Measurements from ENCODE around the gene RPS6KL1.

RPS6KL1 gene

GRCh38 chr14:74871819-74872218 is 51.2 kb downstream of the RPS6KL1 start:
- Histone ChIP-seq H3K36me3 (ENCODE audit: insufficient read depth, insufficient read length, low read length) (no peaks in the 10 kb centered on the region), H3K4me1 (ENCODE audit: insufficient read depth, insufficient read length) (no peaks in the 10 kb centered on the region), H3K4me3 (ENCODE audit: insufficient read length, low read depth) (no peak overlapping the region), H3K27me3 (ENCODE audit: insufficient read depth, insufficient read length) (peaks cover under 1% of the 10 kb centered on the region), H3K9ac (ENCODE audit: insufficient read length, low read depth) (no peak overlapping the region), H3K9me3 (ENCODE audit: insufficient read depth, low read length) (no peaks in the 10 kb centered on the region)
- no peak for TF ChIP-seq ZNF274 (IDR thresholded peaks at IDR 0.05; ENCODE audit: low read depth, low read length)
- no peak for TF ChIP-seq YY1 (IDR thresholded peaks at IDR 0.05; ENCODE audit: insufficient read depth, insufficient read length)
- no peak for TF ChIP-seq SUZ12 (IDR thresholded peaks at IDR 0.05; ENCODE audit: extremely low read depth, insufficient read depth, insufficient read length)
- DNase-seq (ENCODE audit: low read depth, low spot score) = no peak

- Histone ChIP-seq H3K4me1 (ENCODE audit: insufficient read depth, insufficient read length) (no peaks in the 10 kb centered on the region), H3K9me3 (ENCODE audit: insufficient read depth, low read length) (no peaks in the 10 kb centered on the region), H3K36me3 (ENCODE audit: insufficient read depth, insufficient read length, low read length) (no peaks in the 10 kb centered on the region), H3K27me3 (ENCODE audit: insufficient read depth, insufficient read length) (peaks cover 4% of the 10 kb centered on the region), H3K9ac (ENCODE audit: insufficient read length, low read depth) (no peak overlapping the region), H3K4me3 (ENCODE audit: insufficient read length, low read depth) (no peak overlapping the region)
- no peak for TF ChIP-seq SUZ12 (IDR thresholded peaks at IDR 0.05; ENCODE audit: extremely low read depth, insufficient read depth, insufficient read length)
- TF ChIP-seq ZNF274 (IDR thresholded peaks at IDR 0.05; ENCODE audit: low read depth, low read length) = no peak
- TF ChIP-seq YY1 (IDR thresholded peaks at IDR 0.05; ENCODE audit: insufficient read depth, insufficient read length) = no peak
- no peak for DNase-seq (ENCODE audit: low read depth, low spot score)
Observed at GRCh38 chr14:74868739-74869138, 54.3 kb downstream of the RPS6KL1 start.

DNA sequence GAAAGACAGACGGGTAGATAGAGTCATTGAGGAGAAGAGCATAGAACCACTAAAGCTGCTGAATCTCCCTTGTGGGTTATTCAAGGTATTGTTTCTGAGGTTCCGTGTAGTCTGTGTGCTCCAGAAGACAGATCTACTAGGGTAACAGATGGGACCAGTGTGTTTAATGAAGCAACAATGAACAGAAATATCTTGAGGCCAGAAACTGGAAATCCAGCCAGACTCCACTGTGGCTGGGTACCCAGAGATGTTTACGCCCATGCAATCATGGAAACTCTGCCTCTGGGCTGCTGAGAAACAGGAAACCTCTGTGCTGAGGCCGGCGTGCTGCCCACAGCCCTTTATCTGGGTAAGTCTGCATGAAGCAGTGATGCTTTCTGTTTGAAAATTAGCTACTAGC is 55.4 kb downstream of the RPS6KL1 start:
- DNase-seq (ENCODE audit: low read depth, low spot score) = no peak
- no peaks in the 10 kb centered on the region for H3K36me3 ChIP-seq (ENCODE audit: insufficient read depth, insufficient read length, low read length)
- H3K4me3 ChIP-seq (ENCODE audit: insufficient read length, low read depth) = no peak overlapping the region
- H3K4me1 ChIP-seq (ENCODE audit: insufficient read depth, insufficient read length) = no peaks in the 10 kb centered on the region
- peaks cover 4% of the 10 kb centered on the region for H3K27me3 ChIP-seq (ENCODE audit: insufficient read depth, insufficient read length)
- TF ChIP-seq YY1 (IDR thresholded peaks at IDR 0.05; ENCODE audit: insufficient read depth, insufficient read length) (no peak), ZNF274 (IDR thresholded peaks at IDR 0.05; ENCODE audit: low read depth, low read length) (no peak), SUZ12 (IDR thresholded peaks at IDR 0.05; ENCODE audit: extremely low read depth, insufficient read depth, insufficient read length) (no peak)
- H3K9me3 ChIP-seq (ENCODE audit: insufficient read depth, low read length) = no peaks in the 10 kb centered on the region
- no peak overlapping the region for H3K9ac ChIP-seq (ENCODE audit: insufficient read length, low read depth)

DNA sequence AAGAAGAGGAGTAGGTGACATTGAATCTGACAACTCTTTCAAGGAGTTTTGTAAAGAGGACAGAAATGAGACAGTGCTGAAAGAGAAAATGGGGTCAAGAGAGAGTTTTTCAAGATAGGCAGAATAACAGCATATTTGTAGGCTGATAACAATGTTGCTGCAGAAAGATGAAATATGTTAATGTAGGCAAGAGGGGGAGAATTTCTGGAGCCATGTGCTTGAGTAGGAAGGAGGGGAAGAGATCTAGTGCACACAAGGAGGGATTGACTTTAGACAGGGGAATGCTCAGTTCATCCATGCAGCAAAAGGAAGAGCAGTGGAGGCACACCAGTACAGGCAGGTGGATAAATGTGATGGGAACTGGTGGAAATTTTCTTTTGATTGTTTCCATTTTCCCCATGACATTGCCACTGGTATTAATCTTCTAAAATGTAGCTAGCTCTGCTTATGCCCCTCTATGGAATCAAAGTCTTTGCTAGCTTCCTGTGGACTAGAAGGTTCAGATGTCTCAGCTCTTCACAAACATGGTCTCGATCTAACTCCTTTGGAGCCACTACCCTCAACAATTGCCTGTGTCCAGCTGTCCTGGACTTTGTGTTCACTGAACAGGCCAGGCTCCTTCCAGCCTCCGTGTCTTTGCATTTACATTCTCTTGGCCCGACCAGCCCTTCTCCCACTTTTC is 56.2 kb downstream of the RPS6KL1 start:
- Histone ChIP-seq H3K9ac (ENCODE audit: insufficient read length, low read depth) (no peak overlapping the region), H3K4me1 (ENCODE audit: insufficient read depth, insufficient read length) (no peaks in the 10 kb centered on the region), H3K36me3 (ENCODE audit: insufficient read depth, insufficient read length, low read length) (no peaks in the 10 kb centered on the region), H3K27me3 (ENCODE audit: insufficient read depth, insufficient read length) (peaks cover 4% of the 10 kb centered on the region), H3K4me3 (ENCODE audit: insufficient read length, low read depth) (no peak overlapping the region), H3K9me3 (ENCODE audit: insufficient read depth, low read length) (no peaks in the 10 kb centered on the region)
- DNase-seq (ENCODE audit: low read depth, low spot score) = no peak
- TF ChIP-seq SUZ12 (IDR thresholded peaks at IDR 0.05; ENCODE audit: extremely low read depth, insufficient read depth, insufficient read length) (no peak), YY1 (IDR thresholded peaks at IDR 0.05; ENCODE audit: insufficient read depth, insufficient read length) (no peak), ZNF274 (IDR thresholded peaks at IDR 0.05; ENCODE audit: low read depth, low read length) (no peak)

DNA sequence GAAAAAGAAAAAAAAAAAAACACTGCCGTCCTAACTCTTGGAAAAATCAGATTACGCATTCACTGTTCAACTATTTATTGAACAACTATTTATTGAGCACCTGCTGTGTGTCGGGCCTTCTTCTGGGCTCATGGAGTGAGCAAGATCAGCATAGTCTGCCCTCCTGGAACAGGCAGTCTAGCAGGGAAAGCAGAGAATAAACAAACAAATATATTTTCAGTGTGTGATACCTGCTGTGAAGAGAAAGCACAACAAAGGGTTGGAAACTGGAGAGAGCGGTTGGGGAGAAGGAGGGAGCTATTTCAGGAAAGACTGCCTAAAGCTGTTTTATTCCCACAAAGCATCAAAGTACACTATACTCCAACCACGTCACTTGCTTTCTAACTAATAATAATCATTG is 57.9 kb downstream of the RPS6KL1 start:
- DNase-seq (ENCODE audit: low read depth, low spot score) = no peak
- H3K27me3 ChIP-seq (ENCODE audit: insufficient read depth, insufficient read length) = peaks cover 4% of the 10 kb centered on the region
- no peak for TF ChIP-seq YY1 (IDR thresholded peaks at IDR 0.05; ENCODE audit: insufficient read depth, insufficient read length)
- TF ChIP-seq ZNF274 (IDR thresholded peaks at IDR 0.05; ENCODE audit: low read depth, low read length) = no peak
- no peak for TF ChIP-seq SUZ12 (IDR thresholded peaks at IDR 0.05; ENCODE audit: extremely low read depth, insufficient read depth, insufficient read length)

GRCh38 chr14:74864198-74864597 is 58.9 kb downstream of the RPS6KL1 start:
- H3K9me3 ChIP-seq (ENCODE audit: insufficient read depth, low read length) = no peaks in the 10 kb centered on the region
- peaks cover 4% of the 10 kb centered on the region for H3K27me3 ChIP-seq (ENCODE audit: insufficient read depth, insufficient read length)
- H3K4me1 ChIP-seq (ENCODE audit: insufficient read depth, insufficient read length) = no peaks in the 10 kb centered on the region
- no peak overlapping the region for H3K4me3 ChIP-seq (ENCODE audit: insufficient read length, low read depth)
- no peak for TF ChIP-seq YY1 (IDR thresholded peaks at IDR 0.05; ENCODE audit: insufficient read depth, insufficient read length)
- TF ChIP-seq ZNF274 (IDR thresholded peaks at IDR 0.05; ENCODE audit: low read depth, low read length) = no peak
- no peaks in the 10 kb centered on the region for H3K36me3 ChIP-seq (ENCODE audit: insufficient read depth, insufficient read length, low read length)
- no peak for DNase-seq (ENCODE audit: low read depth, low spot score)
- H3K9ac ChIP-seq (ENCODE audit: insufficient read length, low read depth) = no peak overlapping the region

More for the DNA sequence above, 57.9 kb downstream of the RPS6KL1 start:
- Histone ChIP-seq H3K9me3 (ENCODE audit: insufficient read depth, low read length) (no peaks in the 10 kb centered on the region), H3K4me3 (ENCODE audit: insufficient read length, low read depth) (no peak overlapping the region), H3K9ac (ENCODE audit: insufficient read length, low read depth) (no peak overlapping the region), H3K36me3 (ENCODE audit: insufficient read depth, insufficient read length, low read length) (no peaks in the 10 kb centered on the region), H3K4me1 (ENCODE audit: insufficient read depth, insufficient read length) (no peaks in the 10 kb centered on the region)

DNA sequence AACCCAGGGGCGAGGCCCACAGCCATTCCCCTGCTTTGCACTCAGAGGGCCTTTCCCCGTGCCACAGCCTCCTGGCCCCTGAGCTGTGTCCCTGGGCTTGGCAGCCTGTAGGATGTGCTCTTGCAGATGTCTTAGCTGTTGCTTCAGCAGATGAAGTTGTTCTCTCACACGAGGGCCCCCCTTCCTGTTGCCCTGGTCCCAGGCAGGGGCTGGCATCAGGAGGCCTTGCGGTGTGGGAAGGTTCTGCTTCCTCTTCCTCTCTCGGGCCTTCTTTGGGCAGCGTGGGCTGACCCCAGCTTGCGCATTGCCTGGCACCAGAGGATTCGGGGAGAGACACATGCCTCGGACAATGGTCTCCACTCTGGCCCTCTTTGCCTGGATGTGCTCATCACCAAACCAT is 59.8 kb downstream of the RPS6KL1 start:
- Histone ChIP-seq H3K4me3 (ENCODE audit: insufficient read length, low read depth) (no peak overlapping the region), H3K27me3 (ENCODE audit: insufficient read depth, insufficient read length) (peaks cover 4% of the 10 kb centered on the region), H3K9me3 (ENCODE audit: insufficient read depth, low read length) (no peaks in the 10 kb centered on the region), H3K4me1 (ENCODE audit: insufficient read depth, insufficient read length) (no peaks in the 10 kb centered on the region), H3K36me3 (ENCODE audit: insufficient read depth, insufficient read length, low read length) (no peaks in the 10 kb centered on the region), H3K9ac (ENCODE audit: insufficient read length, low read depth) (no peak overlapping the region)
- no peak for TF ChIP-seq YY1 (IDR thresholded peaks at IDR 0.05; ENCODE audit: insufficient read depth, insufficient read length)
- TF ChIP-seq ZNF274 (IDR thresholded peaks at IDR 0.05; ENCODE audit: low read depth, low read length) = no peak
- no peak for TF ChIP-seq SUZ12 (IDR thresholded peaks at IDR 0.05; ENCODE audit: extremely low read depth, insufficient read depth, insufficient read length)
- DNase-seq (ENCODE audit: low read depth, low spot score) = no peak

Measured in NT2/D1 (cell line).